ENCODE data around the gene IQSEC2.

DNA sequence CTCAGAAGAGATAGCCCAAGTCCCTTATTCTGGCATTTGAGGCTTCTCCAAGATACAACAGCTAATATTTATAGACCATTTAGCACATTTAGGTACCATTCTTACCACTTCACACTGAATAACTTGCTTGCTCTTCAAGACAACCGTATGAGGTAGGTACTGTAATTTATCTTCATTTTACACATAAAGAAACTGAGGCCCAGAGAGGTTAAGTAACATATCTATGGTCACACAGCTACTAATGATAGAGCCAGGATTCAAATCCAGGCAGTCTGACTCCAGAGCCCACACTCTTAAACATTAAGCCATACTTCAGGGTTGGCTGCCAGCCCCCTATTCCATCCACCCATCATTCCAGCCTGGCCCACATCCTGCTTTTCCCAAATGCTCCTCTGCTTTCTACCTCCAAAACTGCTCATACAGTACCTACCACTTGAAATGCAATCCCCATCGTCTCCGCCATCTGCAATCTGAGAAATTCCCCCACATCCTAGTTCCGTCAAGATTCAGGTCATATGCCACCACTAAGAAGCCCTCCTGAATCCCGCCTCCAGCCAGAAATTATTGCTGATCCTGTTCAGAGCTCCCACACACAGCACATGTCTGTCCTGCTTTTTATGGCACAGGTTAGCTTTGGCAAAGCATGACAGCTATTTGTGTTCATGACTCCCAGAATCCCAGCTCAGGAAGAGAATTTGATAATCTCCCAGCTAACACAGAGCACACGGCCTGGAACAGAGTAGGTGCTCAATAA is 23.5 kb downstream of the IQSEC2 start:
- TF ChIP-seq POLR2AphosphoS5 (IDR thresholded peaks at IDR 0.05), result no peak
- no peak for TF ChIP-seq POLR2A (IDR thresholded peaks at IDR 0.05)
